GM03348 (cell line): ENCODE measurements around the gene SLC7A4.

Experiments used
- DNase-seq: peaks from one replicate; pipeline ENCODE4 v3.0.0; 2012; ENCODE audit warnings: low spot score

Gene SLC7A4

DNA sequence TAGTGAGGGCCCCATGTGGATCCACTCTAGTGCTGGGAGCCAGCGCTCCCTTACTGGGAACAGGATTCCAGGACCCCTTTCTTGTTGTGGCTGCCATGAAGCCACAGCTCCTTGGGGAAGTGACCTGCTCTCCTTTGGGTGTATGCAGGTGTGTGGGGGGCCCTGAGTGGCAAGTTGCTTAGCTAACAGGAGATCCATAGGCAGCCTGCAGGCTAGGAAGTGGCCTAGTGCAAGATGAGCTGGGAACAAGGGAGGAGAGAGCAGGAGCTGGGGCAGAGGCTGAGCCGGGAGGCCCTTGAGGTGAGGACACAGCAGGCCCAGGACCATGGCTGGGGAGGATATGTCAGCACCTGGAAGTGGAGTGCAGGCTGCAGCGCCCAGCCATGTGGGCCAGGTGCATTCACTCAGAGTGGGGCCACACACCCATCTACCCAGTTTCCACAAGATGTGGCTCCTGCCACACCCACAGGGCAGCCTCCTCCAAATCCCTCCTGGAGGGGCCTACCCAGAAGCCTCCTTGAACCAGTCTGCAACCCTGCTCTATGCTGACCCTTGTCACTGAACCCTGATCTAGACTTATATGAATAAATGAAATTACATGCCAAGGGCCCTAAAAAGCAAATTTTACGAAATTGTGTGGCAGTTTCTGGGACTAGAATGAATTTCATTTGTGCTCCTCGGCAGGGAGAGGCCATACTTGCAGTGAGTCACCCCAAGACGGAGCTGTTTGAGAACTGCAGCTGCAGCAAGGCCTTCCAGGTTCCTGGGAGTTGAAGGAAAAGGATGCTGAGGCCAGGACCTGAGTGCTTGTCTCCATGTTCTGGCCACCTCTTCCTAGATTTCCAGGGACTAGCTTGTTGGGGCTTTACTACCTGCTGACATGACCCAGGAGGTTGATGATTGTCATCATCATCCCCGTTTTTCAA, 33.7 kb downstream of the SLC7A4 start:
- DNase-seq, result no peak

DNA sequence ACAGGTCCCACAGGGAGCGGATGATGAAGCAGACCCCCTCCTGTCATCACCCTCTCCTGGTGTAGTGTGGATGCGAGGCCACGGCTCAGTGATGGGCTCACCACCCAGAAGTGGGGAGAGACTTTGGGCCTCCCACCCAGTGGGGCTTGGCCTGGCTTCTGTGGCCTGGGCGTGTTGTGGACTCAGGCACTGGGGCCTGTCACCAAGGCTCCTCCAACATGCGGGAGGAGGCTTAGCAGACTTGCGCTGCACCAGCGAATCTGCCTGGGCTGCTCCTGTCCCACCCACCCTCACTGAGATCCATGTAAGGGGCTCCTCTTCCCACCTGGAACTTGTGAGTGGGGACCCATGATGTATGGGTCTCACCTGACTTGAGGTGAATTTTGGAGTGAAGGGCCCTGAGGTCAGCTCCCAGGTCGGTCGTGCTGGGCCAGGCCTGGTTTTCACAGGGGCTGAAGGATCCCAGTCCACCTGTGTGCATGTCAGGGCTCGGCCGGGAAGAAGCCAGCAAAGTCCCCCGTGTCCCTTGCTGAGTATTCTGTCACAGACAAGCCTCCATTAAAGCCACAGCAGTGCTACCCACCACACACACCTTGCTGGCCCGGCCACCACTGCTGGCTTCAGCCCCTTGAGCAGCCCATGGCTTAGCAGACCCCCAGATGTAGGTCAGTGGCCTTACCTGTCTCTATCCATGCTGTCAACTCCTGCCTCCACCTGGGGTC, 34.7 kb downstream of the SLC7A4 start:
- DNase-seq, result no peak

DNA sequence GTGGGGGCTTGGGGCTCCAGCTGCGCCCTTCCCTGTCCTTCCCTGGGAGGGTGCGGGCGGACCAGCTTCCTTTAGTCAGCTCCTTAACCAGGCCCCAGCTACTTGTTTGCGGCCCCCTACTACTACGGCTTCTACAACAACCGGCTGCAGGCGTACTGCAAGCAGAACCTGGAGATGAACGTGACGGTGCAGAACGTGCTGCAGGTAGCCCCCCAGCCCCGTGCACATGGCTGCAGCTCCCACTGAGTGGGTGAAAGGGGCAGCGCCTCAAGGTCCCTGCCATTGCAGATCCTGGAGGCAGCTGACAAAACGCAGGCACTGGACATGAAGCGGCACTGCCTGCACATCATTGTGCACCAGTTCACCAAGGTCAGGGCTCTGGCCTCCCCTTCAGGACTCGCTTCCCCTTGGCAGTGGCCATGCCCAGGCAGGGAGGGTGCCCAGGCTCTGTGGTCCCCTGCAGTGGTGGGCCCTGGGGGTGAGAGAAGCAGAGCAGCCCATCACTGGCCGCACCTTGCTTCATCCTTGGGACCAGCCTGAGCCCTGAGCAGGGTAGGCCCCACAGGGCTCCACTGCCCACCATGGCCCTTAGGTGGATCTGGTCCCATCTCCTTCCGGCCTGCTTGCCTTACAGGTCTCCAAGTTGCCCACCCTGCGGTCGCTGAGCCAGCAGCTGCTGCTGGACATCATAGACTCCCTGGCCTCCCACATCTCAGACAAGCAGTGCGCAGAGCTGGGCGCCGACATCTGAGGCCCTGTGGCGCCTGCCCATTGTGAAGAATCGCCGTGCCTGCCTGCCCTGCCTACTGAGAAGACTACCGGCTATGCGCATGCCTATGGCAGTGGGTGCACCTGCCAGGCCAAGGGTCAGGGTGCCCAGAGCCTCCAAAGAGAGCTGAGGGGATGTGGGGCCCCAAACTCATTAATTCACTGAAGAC, 35.5 kb downstream of the SLC7A4 start:
- no peak for DNase-seq

DNA sequence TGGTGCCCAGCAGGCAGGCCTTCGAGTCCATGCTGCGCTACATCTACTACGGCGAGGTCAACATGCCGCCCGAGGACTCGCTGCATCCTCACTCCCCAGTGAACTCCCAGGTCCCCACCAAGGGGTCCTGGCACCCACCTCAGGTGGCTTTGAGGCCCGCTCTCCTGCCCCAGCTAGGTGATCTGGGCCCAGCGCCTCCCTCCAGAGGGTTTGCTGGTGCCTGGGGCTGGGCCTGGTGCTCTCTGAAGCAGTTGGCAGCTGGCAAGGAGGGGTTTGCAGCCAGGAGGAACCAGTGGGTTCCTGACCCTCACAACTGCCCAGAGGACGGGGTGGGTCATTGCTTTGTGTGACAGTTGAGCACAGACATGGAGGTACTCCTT, 36.3 kb downstream of the SLC7A4 start:
- DNase-seq, result no peak

DNA sequence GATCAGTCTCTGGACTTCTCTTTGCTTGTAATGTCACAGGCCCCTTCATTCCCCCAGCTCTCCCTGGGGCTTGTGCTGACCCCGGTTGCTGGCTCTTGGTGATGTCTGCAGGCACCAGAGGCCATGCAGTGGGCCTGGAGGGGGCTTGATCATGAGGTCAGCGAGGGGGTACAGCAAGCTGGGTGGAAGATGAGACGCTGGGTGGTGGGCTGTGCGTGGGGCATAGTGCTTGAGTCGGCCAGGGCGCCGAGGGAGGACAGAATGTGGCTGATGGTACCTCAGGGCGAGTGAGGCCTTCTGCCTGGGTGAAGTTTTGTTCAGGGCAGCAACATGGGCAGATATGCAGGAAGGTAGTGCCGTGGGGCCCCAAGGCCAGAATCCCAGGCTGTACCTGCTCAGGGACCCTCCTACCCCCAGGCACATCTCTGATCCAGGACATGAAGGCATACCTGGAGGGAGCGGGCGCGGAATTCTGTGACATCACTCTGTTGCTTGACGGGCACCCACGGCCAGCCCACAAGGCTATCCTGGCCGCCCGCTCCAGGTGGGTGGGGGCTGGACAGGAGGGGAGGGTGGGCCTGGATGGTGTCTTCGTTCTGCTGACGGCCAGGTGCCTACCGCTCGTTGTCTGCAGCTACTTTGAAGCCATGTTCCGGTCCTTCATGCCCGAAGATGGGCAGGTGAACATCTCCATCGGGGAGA, 36.9 kb downstream of the SLC7A4 start:
- no peak for DNase-seq

DNA sequence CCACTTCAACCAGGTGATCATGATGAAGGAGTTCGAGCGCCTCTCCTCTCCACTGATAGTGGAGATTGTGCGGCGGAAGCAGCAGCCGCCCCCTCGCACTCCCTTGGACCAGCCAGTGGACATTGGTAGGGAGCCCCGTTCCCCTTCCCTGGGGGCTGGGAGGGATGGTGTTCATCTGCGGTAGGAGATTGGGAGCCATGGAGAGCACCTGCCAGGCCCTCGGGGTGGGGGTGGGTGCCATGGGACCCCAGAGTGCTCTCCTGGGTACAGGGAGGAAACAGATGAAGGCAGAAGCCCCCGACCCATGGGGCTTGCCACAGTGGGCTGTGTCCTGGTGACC, 37.5 kb downstream of the SLC7A4 start:
- DNase-seq, result no peak

DNA sequence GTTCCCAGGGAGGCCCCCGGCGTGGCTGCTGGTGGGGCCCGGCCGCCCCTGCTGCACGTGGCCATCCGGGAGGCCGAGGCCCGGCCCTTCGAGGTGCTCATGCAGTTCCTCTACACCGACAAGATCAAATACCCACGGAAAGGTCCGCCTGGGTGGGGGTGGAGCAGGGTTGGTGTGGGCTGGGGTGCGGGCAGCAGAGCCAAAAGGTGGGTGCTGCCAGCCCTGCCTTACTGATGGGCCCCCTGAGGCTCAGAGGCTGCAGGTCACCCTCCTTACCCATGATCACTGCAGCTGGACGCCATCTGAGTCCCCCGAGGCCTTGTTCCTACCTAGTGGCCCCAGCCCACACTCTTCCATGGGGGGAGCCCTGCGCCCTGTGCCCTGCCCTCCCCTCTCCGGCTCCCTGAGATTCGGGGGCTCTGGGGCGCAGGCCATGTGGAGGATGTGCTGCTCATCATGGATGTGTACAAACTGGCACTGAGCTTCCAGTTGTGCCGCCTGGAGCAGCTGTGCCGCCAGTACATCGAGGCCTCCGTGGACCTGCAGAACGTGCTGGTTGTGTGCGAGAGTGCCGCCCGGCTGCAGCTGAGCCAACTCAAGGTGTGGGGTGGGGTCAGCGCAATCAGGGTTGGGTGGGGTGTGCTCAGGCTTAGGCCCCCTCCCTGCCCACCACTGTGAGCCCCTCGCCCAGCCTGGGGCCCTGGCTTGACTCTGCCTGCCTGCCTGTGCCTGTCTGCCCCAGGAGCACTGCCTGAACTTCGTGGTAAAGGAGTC, 38.0 kb downstream of the SLC7A4 start:
- DNase-seq, result no peak

DNA sequence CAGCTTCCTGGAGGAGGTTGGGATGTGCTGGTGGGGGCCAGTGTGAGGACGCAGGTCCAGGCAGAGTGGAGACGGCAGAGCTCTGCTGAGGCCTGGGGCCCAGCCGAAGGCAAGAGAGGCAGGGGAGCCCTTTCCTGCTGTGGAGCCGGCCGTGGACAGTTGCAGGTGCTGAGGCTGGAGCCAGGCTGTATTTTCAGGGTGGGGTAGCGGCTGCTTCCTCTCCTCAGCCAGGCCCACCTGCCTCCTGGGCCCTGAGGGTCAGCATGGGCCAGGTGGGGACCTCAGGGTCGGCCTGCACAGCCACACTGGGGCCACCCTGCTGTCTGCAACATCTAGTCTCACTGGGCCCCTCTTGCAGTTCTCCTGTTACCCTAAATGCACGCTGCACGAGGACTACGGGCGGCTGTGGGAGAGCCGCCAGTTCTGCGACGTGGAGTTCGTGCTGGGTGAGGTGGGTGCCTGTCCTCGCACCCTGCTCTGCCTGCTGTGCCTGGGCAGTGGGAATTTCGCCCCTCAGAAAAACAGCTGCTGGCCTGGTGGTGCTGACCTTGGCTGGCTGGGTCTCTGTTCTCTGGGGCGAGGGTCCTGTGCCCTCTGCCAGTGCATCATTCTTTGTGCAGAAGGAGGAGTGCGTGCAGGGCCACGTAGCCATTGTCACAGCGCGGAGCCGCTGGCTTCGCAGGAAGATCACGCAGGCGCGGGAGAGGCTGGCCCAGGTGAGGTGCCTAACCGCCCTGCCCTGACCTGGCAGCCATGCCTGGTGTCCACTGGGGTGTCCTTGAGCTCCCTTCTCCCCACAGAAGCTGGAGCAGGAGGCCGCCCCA, 38.8 kb downstream of the SLC7A4 start:
- no peak for DNase-seq

DNA sequence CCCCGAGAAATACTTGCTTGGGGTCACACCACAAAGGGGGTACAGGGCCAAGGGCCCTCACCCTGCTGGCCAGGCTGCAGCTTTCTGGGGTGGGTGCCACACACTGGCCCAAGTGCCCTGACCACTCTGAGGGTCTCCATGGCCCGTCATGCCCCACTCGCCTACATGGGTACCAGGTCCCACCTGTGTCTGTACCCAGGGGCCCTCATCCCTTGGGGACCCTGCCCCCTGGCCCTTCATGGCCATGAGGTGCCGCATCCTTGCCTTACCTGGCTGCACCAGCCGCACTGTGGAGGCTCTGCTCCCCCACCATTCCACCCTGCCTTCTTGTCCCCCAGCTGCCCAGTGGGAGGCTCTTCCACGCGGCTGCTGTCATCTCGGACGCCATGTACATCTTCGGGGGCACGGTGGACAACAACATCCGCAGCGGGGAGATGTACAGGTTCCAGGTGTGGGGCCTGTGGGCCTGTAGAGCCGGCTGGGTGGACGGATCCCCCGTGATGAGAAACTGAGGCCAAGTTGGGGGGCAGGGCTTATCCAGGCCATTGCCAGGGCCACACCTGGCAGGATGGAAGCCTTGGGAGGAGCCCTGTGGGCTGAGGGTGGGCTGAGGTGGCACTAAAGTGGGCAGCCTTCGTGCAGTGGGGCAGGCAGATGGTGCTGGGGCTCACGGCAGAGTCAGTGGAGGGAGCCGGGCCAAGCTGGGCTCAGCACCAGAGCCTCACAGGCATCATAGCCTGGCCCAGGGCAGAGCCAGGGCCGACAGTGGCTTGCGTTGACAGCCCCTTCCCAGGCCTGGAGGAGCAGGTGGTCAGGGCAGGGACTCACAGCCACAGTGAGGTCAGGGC, 39.7 kb downstream of the SLC7A4 start:
- DNase-seq, result no peak

DNA sequence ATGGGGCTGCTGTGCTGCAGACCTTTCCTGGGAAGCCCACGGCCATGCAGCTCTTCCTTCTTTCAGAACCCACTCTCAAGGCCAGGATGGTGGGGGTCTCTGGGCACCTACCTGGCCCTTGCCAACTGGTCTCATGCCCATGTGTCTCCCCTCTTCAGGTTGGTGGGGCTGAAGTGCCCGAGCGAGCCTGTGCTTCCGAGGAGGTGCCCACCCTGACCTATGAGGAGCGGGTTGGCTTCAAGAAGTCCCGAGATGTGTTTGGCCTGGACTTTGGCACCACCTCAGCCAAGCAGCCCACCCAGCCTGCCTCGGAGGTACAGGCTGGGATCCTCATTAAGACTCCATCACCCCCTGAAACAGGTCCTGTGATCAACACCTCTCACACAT, 40.3 kb downstream of the SLC7A4 start:
- DNase-seq, result no peak

DNA sequence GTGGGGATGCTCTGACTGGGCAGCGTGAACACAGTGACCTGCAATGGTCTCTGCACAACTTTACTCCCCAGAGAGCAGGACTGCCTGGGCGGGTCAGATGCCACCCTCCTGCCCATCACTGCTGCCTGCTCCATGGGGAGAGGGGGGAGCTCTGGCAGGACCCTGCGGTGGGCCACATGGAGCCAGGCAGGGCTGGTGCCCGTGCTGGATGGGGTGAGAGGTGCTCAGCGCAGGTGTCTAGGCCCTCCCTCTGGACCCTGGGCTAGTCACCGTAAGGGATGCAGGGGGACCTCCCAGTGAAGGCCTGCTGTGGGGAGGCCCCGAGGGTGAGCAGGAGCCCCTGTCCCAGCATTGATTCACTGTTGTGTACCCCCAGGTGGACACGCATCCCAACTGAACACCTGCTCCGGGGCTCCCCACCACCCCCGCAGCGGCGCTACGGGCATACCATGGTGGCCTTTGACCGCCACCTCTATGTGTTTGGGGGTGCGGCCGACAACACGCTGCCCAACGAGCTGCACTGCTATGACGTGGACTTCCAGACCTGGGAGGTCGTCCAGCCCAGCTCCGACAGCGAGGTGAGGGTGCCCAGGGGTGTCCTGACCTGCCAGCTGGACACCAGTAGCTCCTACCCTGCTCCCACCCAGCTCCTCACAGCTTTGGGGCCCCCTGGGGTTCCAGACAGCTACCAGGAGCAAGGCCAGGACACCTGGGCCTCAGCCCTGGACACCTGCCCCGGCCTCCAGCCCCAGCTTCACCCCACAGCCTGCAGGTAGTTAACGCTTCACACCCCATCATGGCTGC, 40.9 kb downstream of the SLC7A4 start:
- DNase-seq, result no peak

DNA sequence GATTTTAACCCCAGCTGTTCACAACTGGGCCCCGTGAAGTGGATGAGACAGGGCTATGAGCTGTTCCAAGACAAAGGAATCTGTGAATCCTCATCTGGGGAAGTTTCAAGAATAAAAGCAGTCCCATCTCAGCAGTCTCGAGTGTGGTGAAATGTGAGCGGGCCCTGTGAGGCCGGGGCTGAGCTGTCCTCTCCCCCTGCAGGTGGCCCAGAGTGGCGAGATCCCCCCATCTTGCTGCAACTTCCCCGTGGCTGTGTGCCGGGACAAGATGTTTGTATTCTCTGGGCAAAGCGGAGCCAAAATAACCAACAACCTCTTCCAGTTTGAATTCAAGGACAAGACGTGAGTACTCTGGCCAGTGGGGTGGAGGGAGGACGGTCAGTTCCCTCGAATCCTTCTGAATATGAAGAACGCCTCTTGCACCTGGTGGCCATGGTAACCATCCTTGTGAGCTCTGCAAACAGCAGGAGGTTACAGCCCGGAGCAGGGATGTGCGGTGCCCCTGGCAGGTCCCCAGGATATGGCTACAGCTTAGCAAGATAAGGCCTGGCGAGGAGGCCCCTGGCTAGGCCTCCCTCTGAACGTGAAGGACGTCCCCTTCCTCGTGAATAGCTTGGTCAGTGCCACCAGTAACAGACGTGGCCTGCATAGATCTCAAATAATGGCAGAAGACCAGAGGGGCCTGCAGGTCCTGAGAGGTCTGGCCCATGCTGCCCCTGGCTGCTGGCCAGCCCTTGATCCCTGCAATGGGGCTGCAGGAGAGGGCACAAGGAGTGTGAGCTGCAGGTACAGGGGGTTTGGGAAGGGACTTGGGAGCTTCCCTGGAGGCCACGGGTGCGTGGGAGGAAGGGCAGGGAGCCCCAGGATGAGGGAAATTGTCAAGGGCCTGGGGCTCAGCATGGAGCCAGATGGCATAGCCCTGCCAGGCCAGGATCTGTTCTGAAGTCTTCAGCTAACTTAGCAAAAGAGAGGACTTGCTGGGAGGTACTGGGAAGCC, 41.9 kb downstream of the SLC7A4 start:
- DNase-seq, result no peak

DNA sequence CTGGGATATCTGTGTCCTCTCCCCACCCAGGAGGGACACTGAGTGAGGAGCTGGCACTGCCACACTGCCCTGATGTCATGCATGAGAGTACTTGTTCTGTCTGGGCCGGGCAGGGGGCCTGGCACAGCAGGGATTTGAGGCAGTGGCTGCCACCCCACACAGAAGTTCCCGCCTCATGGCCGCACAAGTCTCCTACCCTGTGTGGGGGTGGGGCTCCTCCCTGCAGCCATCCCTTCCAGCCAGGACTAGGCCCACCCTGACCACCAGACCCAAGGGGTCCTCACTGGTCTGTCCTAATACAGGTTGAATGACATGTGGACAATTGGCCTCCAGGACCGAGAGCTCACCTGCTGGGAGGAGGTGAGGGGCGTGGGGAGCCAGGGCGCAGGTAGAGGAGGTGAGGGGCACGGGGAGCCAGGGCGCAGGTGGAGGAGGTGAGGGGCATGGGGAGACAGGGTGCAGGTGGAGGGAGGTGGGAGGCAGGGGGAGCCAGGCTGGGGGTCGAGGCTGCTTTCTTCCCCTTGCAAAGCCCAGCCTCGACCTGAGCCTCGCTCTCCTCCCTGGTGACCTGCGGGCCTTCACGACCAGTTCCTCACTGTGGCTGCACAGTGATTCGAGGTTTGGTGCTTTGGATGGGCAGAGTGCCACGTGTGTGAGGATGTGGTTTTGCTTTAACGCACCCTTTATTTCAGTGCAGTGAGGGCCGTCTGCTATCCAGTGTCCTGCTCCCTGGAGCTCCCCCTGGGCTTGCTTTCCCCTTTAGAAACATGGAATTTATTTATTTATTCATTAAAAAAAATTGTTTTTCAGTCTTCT, 42.8 kb downstream of the SLC7A4 start:
- no peak for DNase-seq

DNA sequence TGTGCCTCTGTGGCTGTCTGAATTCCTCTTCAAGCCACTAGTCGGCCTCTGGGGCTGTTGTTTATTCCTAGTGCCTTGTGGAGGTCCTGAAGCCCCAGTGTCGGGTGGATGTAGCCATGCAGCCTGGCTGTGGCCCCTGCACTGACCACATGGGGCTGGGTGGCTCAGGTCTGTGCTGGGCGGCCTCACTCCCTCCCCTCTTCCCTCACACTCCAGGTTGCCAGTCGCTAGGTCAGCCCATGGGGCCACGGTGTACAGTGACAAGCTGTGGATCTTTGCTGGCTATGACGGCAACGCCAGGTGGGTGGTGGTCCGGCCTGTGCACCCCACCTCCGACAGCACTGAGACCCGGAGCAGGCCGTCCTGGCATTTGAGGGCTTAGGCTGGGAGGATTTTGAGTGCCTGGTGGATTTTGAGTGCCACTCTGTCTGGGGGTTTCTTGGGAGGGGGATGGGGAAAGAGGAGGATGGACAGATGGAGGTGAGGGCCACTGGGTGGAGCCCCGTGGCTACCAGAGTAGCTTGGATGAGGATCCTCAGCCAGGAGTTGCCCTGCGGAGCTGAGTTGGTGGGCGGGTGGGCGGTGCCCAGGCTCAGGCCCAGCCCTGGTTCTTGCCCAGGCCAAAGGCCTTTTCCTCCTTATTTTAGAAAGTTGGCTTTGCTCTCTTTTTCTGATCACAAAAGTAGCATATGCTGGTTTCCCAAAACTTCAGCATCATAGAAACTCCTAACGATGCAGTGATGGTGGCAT, 43.6 kb downstream of the SLC7A4 start:
- DNase-seq, result no peak

DNA sequence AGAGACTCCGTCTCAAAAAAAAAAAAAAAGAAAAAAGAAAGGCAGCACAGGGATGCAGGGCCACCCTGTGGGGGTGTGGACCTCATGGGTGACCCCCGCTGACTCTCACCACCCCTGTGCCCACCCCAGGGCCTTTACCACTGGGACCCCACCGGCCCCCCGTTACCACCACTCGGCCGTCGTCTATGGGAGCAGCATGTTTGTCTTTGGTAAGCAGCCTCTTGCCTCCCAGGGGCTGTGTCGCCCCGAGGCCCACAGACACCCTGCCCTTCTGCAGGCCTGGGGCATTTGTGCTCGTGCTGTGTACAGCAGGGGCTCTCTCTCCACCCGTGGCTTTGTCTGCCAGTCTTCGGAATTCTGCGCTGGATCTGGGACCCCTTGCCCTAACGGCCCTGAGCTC, 45.0 kb downstream of the SLC7A4 start:
- no peak for DNase-seq

DNA sequence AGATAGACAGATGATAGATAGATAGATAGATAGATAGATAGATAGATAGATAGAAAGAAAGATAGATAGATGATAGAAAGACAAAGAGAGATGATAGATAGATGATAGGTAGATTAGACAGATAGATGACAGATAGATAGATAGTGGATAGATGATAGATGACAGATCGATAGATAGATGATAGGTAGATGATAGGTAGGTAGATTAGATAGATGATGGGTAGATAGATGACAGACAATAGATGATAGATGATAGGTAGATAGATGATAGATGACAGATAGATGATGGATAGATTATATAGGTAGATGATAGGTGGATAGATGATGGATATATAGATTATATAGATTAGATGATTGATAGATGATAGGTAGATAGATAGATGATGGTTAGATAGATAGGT, 46.0 kb downstream of the SLC7A4 start:
- DNase-seq, result no peak
